HFFc6 (cell line): ENCODE measurements around the gene TFEC. TPM values are rescaled to one million over a fixed set of nuclear protein-coding genes. Genes with fewer than 3 reads are reported as not detected.
"Not testable (repeated sequence)": the region's sequence is repeated elsewhere in the genome, so short reads cannot be mapped to it uniquely, and the experiment has no call there.

Experiments used
- DNase-seq: peaks from one replicate; pipeline ENCODE4 v3.0.0-alpha.2; 2018
- H3K27ac Mint-ChIP-seq: 2 replicates; pipeline ENCODE4 v1.8.0; 2020; ENCODE audit warnings: mild to moderate bottlenecking, mixed read lengths
- H3K27me3 Mint-ChIP-seq: 2 replicates; pipeline ENCODE4 v1.8.0; 2021; ENCODE audit warnings: mild to moderate bottlenecking, moderate library complexity, mixed read lengths; ENCODE audit not compliant: insufficient read depth
- H3K36me3 Mint-ChIP-seq: 2 replicates; pipeline ENCODE4 v1.8.0; 2021; ENCODE audit warnings: low read depth, mixed read lengths
- H3K4me1 Mint-ChIP-seq: 2 replicates; pipeline ENCODE4 v1.8.0; 2020; ENCODE audit warnings: low read depth, mixed read lengths
- H3K4me3 Mint-ChIP-seq: 2 replicates; pipeline ENCODE4 v1.8.0; 2020; ENCODE audit warnings: mild to moderate bottlenecking, moderate library complexity, mixed read lengths
- H3K9me3 Mint-ChIP-seq: 2 replicates; pipeline ENCODE4 v1.8.0; 2020; ENCODE audit warnings: mild to moderate bottlenecking, mixed read lengths
- CTCF ChIP-seq: fragments of 200-600 bp; sonication (generic); IDR thresholded peaks from 2 replicates; pipeline ENCODE4 v1.5.0; 2021; ENCODE audit warnings: antibody characterized with exemption, mild to moderate bottlenecking
- total RNA-seq, 6 experiments: library from RNA; stranded (reverse); fragmentation: NEBNext Ultra II Directional; extraction: Animal tissue kit (Norgen Biotek cat#: 25700); gene quantifications; 2 replicates in 1 of 6; 3 replicates in 5 of 6; pipeline ENCODE4 v1.2.3, GENCODE V29; 2021

Gene TFEC
- total RNA-seq, 6 experiments from 2014 or later: 0.11 to 0.23 (median 0.17) TPM; not detected in 2

- Mint-ChIP-seq H3K27me3 (no peaks in the 10 kb centered on the region; the same call in 1 of the 2 replicates), H3K9me3 (no peaks in the 10 kb centered on the region), H3K4me3 (no peak overlapping the region), H3K36me3 (no peaks in the 10 kb centered on the region), H3K4me1 (no peaks in the 10 kb centered on the region), H3K27ac (no peak overlapping the region)
- TF ChIP-seq CTCF: no peak
- DNase-seq: no peak
These were observed 97.7 kb downstream of the TFEC start for GRCh38 chr7:115932880-115933279.

- H3K36me3 Mint-ChIP-seq, H3K9me3 Mint-ChIP-seq, H3K27ac Mint-ChIP-seq, H3K4me3 Mint-ChIP-seq, H3K4me1 Mint-ChIP-seq, H3K27me3 Mint-ChIP-seq, DNase-seq: not testable (repeated sequence)
These were observed 100.4 kb downstream of the TFEC start for GRCh38 chr7:115930184-115930583.

- not testable (repeated sequence) for DNase-seq, H3K4me3 Mint-ChIP-seq, H3K36me3 Mint-ChIP-seq, H3K9me3 Mint-ChIP-seq, H3K27me3 Mint-ChIP-seq, H3K4me1 Mint-ChIP-seq, H3K27ac Mint-ChIP-seq
These were observed 100.8 kb downstream of the TFEC start for GRCh38 chr7:115929736-115930135.

GRCh38 chr7:115924411-115924810 is 106.2 kb downstream of the TFEC start:
- DNase-seq: no peak
- Mint-ChIP-seq H3K9me3 (no peaks in the 10 kb centered on the region), H3K27ac (no peak overlapping the region), H3K36me3 (no peaks in the 10 kb centered on the region), H3K4me1 (no peaks in the 10 kb centered on the region), H3K4me3 (no peak overlapping the region), H3K27me3 (no peaks in the 10 kb centered on the region; the same call in none of the 2 replicates)
- TF ChIP-seq CTCF: no peak

- no peak for TF ChIP-seq CTCF
- no peaks in the 10 kb centered on the region for H3K4me1 Mint-ChIP-seq
- no peak overlapping the region for H3K4me3 Mint-ChIP-seq
- DNase-seq: no peak
- no peaks in the 10 kb centered on the region for H3K9me3 Mint-ChIP-seq
- no peaks in the 10 kb centered on the region for H3K36me3 Mint-ChIP-seq
- H3K27me3 Mint-ChIP-seq: no peaks in the 10 kb centered on the region; the same call in none of the 2 replicates
- no peak overlapping the region for H3K27ac Mint-ChIP-seq
These were observed 110.2 kb downstream of the TFEC start for GRCh38 chr7:115920367-115920766.

- no peaks in the 10 kb centered on the region for H3K36me3 Mint-ChIP-seq
- no peak for TF ChIP-seq CTCF
- H3K27me3 Mint-ChIP-seq: no peaks in the 10 kb centered on the region
- H3K4me1 Mint-ChIP-seq: peaks cover 25% of the 10 kb centered on the region; the same call in 1 of the 2 replicates
- no peak overlapping the region for H3K27ac Mint-ChIP-seq
- H3K9me3 Mint-ChIP-seq: no peaks in the 10 kb centered on the region
- H3K4me3 Mint-ChIP-seq: no peak overlapping the region
- no peak for DNase-seq
These were observed 115.6 kb downstream of the TFEC start for GRCh38 chr7:115914951-115915350.

GRCh38 chr7:115911465-115911864 is 119.1 kb downstream of the TFEC start:
- no peak for DNase-seq
- H3K36me3 Mint-ChIP-seq: no peaks in the 10 kb centered on the region
- no peaks in the 10 kb centered on the region for H3K9me3 Mint-ChIP-seq
- peaks cover 25% of the 10 kb centered on the region; the same call in 1 of the 2 replicates for H3K4me1 Mint-ChIP-seq
- H3K4me3 Mint-ChIP-seq: peak overlapping the region; percentile 18; the same call in 1 of the 2 replicates
- no peaks in the 10 kb centered on the region for H3K27me3 Mint-ChIP-seq
- H3K27ac Mint-ChIP-seq: no peak overlapping the region
- no peak for TF ChIP-seq CTCF
